Bronchial epithelial cell (primary cell): ENCODE results near the gene FRY. TPM values are rescaled to one million over a fixed set of nuclear protein-coding genes. Genes with fewer than 3 reads are reported as not detected.

ENCODE experiments used
- DNase-seq: peaks from one replicate; pipeline ENCODE4 v3.0.0-alpha.2; 2010; ENCODE audit warnings: low read depth
- FAIRE-seq: peaks from 2 replicates; lab custom pipeline; 2011; peaks lifted over from hg19 to GRCh38; lab: Jason Lieb, UNC
- H3K27me3 ChIP-seq: 2 replicates; pipeline ENCODE4 v1.5.1; 2011; ENCODE audit warnings: low read length; ENCODE audit not compliant: control insufficient read depth, insufficient read depth
- H3K36me3 ChIP-seq: 2 replicates; pipeline ENCODE4 v1.5.1; 2011; ENCODE audit warnings: low read length; ENCODE audit not compliant: control insufficient read depth, insufficient read depth
- H3K4me3 ChIP-seq: 2 replicates; pipeline ENCODE4 v1.5.1; 2011; ENCODE audit warnings: mild to moderate bottlenecking, low read depth, low read length, control low read depth
- total RNA-seq: library from RNA; depleted of rRNA; stranded (reverse); fragments of >200 nt; gene quantifications from 2 replicates; pipeline ENCODE4 v1.2.1, GENCODE V29; 2014
- TF ChIP-seq, protein P1 (sequence below): IDR thresholded peaks from 2 replicates; pipeline ENCODE4 v1.5.1; 2011; ENCODE audit warnings: mild to moderate bottlenecking, moderate library complexity, low read length, control low read depth, inconsistent platforms; ENCODE audit not compliant: insufficient read depth, severe bottlenecking

FRY gene
- total RNA-seq, 1 donor from 2014 or later, result 0.79 TPM

DNA sequence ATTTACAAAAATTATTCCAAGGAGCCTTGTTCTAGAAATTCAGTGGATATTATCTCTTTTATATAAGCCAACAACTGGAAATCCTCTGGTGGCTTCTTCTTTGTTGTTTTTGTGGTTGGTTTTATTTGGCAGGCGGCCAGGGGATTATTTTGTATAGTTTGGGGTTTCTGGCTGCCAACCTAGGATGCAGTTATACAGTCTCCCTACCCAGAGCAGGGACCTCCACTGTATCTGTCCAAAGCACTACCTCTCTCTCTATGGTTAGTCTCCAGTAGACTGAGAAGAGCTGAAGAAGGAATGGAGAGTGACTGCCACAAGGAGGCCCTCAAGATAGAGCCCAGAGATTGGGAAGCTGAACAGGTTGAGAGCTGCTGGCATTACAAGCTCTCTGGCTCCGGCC, 203.3 kb downstream of the FRY start:
- no peaks in the 10 kb centered on the region for H3K36me3 ChIP-seq
- DNase-seq, result no peak
- no peak overlapping the region for H3K4me3 ChIP-seq
- no peak for FAIRE-seq
- TF ChIP-seq, protein P1, sequence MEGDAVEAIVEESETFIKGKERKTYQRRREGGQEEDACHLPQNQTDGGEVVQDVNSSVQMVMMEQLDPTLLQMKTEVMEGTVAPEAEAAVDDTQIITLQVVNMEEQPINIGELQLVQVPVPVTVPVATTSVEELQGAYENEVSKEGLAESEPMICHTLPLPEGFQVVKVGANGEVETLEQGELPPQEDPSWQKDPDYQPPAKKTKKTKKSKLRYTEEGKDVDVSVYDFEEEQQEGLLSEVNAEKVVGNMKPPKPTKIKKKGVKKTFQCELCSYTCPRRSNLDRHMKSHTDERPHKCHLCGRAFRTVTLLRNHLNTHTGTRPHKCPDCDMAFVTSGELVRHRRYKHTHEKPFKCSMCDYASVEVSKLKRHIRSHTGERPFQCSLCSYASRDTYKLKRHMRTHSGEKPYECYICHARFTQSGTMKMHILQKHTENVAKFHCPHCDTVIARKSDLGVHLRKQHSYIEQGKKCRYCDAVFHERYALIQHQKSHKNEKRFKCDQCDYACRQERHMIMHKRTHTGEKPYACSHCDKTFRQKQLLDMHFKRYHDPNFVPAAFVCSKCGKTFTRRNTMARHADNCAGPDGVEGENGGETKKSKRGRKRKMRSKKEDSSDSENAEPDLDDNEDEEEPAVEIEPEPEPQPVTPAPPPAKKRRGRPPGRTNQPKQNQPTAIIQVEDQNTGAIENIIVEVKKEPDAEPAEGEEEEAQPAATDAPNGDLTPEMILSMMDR, result no peak
- H3K27me3 ChIP-seq, result no peaks in the 10 kb centered on the region

DNA sequence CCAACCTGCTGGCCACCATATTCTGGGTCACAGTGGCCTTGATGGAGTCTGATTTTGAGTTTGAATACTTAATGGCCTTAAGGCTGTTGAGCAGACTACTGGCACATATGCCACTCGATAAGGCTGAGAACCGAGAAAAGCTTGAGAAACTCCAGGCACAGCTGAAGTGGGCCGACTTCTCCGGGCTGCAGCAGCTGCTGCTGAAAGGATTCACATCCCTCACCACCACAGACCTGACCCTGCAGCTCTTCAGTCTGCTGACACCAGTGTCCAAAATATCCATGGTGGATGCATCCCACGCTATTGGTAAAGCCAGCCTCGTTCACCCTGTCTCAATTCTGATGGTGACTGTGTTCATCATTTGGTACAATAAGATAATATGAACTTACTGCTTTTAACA, 206.1 kb downstream of the FRY start:
- no peak overlapping the region for H3K4me3 ChIP-seq
- H3K36me3 ChIP-seq, result no peaks in the 10 kb centered on the region
- no peaks in the 10 kb centered on the region for H3K27me3 ChIP-seq
- TF ChIP-seq, protein P1, result no peak
- FAIRE-seq (no peak), DNase-seq (no peak)

DNA sequence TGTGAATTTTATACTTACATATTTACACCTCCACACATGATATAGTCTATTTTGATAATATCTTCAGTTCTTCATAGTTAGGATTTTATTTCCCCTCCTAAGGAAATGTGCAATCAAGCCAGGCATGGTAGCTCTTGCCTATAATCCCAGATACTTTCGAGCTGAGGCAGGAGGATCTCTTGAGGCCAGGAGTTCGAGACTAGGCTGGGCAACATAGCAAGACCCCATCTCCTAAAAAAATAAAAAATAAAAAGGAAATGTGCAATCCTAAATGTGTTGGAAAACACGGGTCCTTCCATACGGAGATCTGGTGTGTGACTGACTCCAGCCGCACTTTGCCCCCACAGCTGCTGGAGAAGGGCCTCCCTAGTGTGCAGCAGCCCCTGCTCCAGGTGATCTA, 212.1 kb downstream of the FRY start:
- TF ChIP-seq, protein P1, result no peak
- H3K27me3 ChIP-seq, result no peaks in the 10 kb centered on the region
- no peak overlapping the region for H3K4me3 ChIP-seq
- FAIRE-seq (no peak), DNase-seq (no peak)
- no peaks in the 10 kb centered on the region for H3K36me3 ChIP-seq

DNA sequence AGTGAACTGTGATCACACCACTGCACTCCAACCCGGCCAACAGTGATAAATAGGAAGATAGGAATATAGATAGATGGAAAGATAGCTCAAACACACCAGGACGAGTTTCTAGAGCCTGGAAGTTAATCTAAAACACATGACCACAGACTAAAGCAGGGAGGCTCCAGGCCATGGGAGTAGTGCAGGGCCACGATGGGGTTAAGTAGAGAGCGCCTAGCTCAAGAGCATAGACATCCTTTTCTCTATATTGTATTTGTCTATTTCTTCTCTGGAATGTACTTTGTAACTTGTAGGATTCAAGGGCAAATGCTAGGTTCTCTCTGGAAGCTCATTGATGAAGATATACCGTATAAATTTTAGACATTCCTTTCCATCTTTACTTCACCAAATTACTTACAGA, 214.0 kb downstream of the FRY start:
- TF ChIP-seq, protein P1, result no peak
- H3K27me3 ChIP-seq, result no peaks in the 10 kb centered on the region
- no peak for FAIRE-seq
- no peaks in the 10 kb centered on the region for H3K36me3 ChIP-seq
- no peak overlapping the region for H3K4me3 ChIP-seq
- DNase-seq, result no peak

DNA sequence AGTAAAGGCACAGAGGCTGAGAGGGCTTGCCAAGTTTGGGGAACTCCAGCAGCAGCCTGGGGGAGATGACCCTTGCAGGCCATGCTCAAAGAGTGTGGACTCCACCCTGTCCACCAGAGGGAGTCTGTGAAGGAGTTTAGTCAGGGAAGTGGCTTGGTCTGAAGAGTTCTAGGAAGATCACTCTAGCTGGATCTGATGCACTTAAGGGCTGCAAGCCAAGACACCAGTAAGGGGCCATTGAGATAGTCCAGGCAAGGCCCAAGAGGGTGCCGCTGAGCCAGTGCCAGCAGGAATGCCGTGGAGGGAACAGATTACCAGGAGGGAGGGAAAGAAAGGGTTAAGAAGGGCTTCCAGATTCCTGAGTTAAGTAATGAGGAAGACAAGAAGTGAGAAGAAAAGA, 214.9 kb downstream of the FRY start:
- Histone ChIP-seq H3K4me3 (no peak overlapping the region), H3K27me3 (no peaks in the 10 kb centered on the region), H3K36me3 (no peaks in the 10 kb centered on the region)
- no peak for FAIRE-seq
- peak; percentile 60 for DNase-seq
- TF ChIP-seq, protein P1, result peak; percentile 90

DNA sequence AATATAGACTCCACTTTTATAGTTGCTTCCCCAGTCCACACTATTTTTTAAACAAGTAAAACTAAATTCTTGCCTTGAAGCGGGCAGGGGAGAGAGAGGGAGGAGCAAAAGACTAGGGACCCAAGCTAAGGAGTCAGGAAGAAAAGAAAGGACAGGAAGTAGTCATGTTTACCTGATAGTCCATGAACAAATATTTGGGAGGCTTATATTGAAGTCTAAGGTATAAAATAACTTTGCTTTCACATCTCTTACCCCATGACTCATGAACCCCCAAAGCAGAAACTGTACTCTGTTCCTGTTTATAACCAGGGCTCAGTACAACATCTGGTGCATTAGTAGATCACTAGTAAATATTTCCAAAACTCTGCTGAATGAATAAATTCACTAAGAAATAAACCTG, 216.3 kb downstream of the FRY start:
- DNase-seq (no peak), FAIRE-seq (no peak)
- TF ChIP-seq, protein P1, result no peak
- no peaks in the 10 kb centered on the region for H3K27me3 ChIP-seq
- no peak overlapping the region for H3K4me3 ChIP-seq
- H3K36me3 ChIP-seq, result no peaks in the 10 kb centered on the region
